GM18526 (cell line): Measurements from ENCODE around the gene TMEM185A.

Experiments used
- POLR2A ChIP-seq: IDR thresholded peaks from 3 replicates; pipeline ENCODE4 v1.6.1; 2011; ENCODE audit not compliant: insufficient read length; ENCODE audit errors: extremely low read depth

TMEM185A gene

GRCh38 chrX:149631234-149632165 lies at the start of gene TMEM185A:
Gene TMEM185A, minus strand, starts transcription at chrX:149631792. Its CDS starts 212 bp downstream, at chrX:149631580.
- peak; percentile 48 for TF ChIP-seq POLR2A

DNA sequence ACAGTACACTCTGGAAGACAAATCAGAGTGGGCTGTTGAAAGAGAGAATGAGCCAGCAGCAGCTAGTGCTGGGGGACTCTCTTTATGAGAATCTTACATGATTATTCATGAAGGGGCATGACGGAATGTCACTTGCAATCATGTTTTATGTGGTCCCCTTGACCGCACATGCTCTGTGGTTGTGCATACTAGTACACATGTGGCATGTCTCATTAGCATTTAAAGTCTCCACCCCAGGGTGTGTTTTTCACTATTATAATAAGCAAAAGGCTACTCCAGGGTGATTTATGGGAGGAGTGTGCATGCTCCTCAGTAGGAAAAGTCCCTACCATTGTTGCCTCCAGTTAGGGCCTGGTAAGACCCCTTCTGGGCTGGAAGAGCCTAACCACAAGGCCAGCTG lies 49.6 kb upstream of the TMEM185A start:
- TF ChIP-seq POLR2A: no peak

GRCh38 chrX:149652232-149652981 lies 20.8 kb upstream of the TMEM185A start:
- no peak for TF ChIP-seq POLR2A

GRCh38 chrX:149650162-149650561 lies 18.6 kb upstream of the TMEM185A start:
- TF ChIP-seq POLR2A: no peak

GRCh38 chrX:149648932-149649331 lies 17.3 kb upstream of the TMEM185A start:
- TF ChIP-seq POLR2A: no peak

GRCh38 chrX:149647505-149647904 lies 15.9 kb upstream of the TMEM185A start:
- TF ChIP-seq POLR2A: no peak

DNA sequence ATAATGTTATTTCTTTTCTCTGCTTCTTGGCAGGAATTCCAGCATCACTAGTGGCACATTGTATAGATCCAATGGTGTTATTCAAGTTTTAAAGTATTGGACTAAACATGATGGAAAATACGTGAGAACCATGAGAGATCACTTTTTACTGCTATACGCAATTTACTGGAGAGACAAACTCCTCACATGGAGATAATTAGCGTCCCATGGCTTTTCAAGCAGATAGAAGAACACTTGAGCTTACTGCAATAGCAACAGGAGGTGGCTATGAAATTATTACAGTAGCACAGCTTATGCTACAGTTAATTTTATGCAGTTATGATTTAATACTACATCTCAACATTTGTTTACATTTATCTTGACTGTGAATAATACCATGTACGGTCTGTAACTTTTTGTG lies 11.9 kb upstream of the TMEM185A start:
- TF ChIP-seq POLR2A: no peak

GRCh38 chrX:149641835-149642234 lies 10.2 kb upstream of the TMEM185A start:
- TF ChIP-seq POLR2A: no peak

GRCh38 chrX:149641432-149641831 lies 9.8 kb upstream of the TMEM185A start:
- TF ChIP-seq POLR2A: no peak

DNA sequence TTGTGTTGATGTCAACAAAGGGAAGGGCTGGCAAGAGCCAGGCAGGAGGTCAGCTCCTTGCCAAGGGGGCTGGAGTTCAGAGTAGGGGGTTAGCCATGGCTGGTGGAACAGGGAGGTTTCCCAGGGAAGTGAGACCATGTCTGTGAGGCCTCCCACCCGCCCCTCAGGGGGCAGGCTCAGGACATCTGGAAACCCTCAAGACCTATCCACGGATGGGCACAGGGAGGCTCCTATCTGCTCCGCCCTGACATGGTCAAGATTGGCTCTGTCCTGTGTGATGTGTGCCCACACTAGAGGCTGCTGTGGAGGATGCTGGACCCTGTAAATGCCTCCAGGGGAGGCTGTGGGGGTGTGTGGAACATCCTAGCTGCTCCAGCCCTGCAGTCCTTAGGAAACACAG lies 8.0 kb upstream of the TMEM185A start:
- no peak for TF ChIP-seq POLR2A

GRCh38 chrX:149638860-149639259 lies 7.3 kb upstream of the TMEM185A start:
- TF ChIP-seq POLR2A: no peak

GRCh38 chrX:149633511-149633910 lies 1.9 kb upstream of the TMEM185A start:
- no peak for TF ChIP-seq POLR2A

DNA sequence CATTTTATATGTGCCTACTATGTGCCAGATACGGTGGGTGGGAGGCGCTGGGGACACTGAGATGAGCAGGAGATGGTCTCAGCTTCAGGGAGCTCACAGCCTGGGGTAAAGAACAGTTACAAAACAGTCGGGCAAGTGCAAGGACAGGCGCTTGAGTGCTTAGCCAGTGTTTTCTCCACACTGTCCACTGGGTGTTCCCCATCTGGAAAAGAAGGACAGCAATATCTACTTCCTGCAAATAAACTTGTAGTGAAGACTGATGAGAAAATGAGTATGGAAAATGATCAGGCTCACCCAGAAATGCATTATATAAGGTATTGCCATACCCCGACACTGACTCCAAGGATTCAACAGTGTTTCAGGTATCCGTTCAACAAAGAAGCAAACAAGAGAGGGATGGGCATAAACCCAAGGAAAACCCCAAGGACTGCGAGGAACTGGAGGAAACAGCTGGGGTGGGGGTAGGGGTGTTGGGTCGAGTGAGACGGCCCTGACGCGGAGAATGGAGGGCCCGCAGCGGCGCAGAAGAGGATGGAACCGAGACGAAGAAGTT lies 835 bp downstream of the TMEM185A start:
- no peak for TF ChIP-seq POLR2A

DNA sequence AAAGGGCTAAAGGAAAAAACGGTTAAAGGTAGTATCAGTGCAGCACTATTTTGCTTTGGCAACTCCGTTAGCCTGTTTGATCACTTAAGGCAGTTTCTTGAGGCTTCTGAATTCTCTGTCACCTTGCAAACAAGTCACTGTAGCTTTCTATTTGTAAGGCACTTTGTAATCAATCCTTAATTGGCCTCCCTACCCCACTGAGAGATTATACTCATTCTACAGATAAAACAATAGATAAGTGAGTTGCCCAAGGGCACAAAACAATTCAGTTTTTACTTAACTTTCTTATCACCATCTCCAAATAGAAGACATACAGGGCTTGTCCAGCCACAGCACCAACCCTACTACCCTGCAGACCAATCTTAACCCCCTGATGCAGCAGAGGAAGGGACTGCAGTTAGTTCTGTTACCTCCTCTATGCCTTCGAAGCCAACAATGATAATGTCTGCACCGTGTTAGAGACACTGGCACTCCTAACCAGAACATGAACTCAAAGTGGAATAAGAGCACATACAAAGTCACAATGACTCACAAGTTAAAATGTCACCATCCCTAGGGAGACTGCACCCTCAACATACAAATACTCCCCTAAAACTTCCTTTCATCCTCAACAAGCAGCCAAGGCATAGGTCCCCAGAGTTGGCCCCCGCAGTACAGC lies 1.7 kb downstream of the TMEM185A start:
- no peak for TF ChIP-seq POLR2A

- TF ChIP-seq POLR2A: no peak
These were observed 2.8 kb downstream of the TMEM185A start for GRCh38 chrX:149628768-149629167.
